ENCODE data around the gene DAZAP2. TPM values are rescaled to one million over a fixed set of nuclear protein-coding genes. Genes with fewer than 3 reads are reported as not detected.
A peak's percentile ranks its signal among the peaks of the same experiment; 100 is the strongest.
"Not testable (repeated sequence)": the region's sequence is repeated elsewhere in the genome, so short reads cannot be mapped to it uniquely, and the experiment has no call there.

DAZAP2 gene
- total RNA-seq, 1 donor from 2014 or later = 106 TPM

DNA sequence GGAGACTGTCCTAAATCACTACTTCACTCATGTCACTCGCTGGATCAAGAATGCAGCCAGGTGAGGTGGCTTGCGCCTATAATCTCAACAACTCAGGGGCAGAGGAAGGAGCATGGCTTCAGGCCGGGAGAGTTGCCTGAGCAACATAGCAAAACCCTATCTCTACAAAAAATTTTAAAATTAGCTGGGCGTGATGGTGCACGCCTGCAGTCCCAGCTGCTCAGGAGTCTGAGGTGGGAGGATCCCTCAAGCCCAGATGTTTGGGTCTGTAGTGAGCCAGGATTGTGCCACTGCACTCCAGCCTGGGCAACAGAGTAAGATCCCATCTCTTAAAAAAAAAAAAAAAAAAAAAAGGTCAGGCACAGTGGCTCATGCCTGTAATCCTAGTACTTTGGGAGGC is 25.7 kb downstream of the DAZAP2 start:
- Mint-ChIP-seq H3K27me3 (peaks cover 2% of the 10 kb centered on the region), H3K4me1 (ENCODE audit: low read depth) (peaks cover 4% of the 10 kb centered on the region), H3K27ac (no peak overlapping the region), H3K9me3 (ENCODE audit: low read depth) (no peaks in the 10 kb centered on the region), H3K36me3 (ENCODE audit: insufficient read depth) (peaks cover 2% of the 10 kb centered on the region), H3K4me3 (ENCODE audit: low read depth) (no peak overlapping the region)
- DNase-seq (ENCODE audit: low spot score, unreplicated experiment) = no peak
- TF ChIP-seq, protein P1, sequence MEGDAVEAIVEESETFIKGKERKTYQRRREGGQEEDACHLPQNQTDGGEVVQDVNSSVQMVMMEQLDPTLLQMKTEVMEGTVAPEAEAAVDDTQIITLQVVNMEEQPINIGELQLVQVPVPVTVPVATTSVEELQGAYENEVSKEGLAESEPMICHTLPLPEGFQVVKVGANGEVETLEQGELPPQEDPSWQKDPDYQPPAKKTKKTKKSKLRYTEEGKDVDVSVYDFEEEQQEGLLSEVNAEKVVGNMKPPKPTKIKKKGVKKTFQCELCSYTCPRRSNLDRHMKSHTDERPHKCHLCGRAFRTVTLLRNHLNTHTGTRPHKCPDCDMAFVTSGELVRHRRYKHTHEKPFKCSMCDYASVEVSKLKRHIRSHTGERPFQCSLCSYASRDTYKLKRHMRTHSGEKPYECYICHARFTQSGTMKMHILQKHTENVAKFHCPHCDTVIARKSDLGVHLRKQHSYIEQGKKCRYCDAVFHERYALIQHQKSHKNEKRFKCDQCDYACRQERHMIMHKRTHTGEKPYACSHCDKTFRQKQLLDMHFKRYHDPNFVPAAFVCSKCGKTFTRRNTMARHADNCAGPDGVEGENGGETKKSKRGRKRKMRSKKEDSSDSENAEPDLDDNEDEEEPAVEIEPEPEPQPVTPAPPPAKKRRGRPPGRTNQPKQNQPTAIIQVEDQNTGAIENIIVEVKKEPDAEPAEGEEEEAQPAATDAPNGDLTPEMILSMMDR (IDR thresholded peaks at IDR 0.05; ENCODE audit: unreplicated experiment) = no peak

DNA sequence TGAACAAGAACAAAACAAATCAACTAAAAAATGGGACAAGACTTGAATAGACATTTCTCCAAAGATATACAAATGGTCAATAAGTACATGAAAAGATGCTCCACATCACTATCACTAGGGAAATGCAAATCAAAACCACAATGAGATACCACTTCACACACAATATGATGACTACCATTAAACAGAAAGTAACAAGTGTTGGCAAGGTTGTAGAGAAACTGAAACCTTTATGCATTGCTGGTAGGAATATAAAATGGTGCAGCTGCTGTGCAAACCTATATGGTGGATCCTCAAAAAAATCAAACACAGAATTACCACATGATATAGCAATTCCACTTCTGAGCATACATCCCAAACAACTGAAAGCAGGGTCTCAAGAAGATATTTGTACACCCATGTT is 26.4 kb downstream of the DAZAP2 start:
- TF ChIP-seq, protein P1 (IDR thresholded peaks at IDR 0.05; ENCODE audit: unreplicated experiment) = no peak
- H3K9me3 Mint-ChIP-seq (ENCODE audit: low read depth) = no peaks in the 10 kb centered on the region
- H3K36me3 Mint-ChIP-seq (ENCODE audit: insufficient read depth) = peaks cover 2% of the 10 kb centered on the region
- H3K4me1 Mint-ChIP-seq (ENCODE audit: low read depth) = peaks cover 6% of the 10 kb centered on the region
- DNase-seq (ENCODE audit: low spot score, unreplicated experiment) = no peak
- H3K4me3 Mint-ChIP-seq (ENCODE audit: low read depth) = no peak overlapping the region
- H3K27me3 Mint-ChIP-seq = peaks cover 2% of the 10 kb centered on the region
- H3K27ac Mint-ChIP-seq = no peak overlapping the region

DNA sequence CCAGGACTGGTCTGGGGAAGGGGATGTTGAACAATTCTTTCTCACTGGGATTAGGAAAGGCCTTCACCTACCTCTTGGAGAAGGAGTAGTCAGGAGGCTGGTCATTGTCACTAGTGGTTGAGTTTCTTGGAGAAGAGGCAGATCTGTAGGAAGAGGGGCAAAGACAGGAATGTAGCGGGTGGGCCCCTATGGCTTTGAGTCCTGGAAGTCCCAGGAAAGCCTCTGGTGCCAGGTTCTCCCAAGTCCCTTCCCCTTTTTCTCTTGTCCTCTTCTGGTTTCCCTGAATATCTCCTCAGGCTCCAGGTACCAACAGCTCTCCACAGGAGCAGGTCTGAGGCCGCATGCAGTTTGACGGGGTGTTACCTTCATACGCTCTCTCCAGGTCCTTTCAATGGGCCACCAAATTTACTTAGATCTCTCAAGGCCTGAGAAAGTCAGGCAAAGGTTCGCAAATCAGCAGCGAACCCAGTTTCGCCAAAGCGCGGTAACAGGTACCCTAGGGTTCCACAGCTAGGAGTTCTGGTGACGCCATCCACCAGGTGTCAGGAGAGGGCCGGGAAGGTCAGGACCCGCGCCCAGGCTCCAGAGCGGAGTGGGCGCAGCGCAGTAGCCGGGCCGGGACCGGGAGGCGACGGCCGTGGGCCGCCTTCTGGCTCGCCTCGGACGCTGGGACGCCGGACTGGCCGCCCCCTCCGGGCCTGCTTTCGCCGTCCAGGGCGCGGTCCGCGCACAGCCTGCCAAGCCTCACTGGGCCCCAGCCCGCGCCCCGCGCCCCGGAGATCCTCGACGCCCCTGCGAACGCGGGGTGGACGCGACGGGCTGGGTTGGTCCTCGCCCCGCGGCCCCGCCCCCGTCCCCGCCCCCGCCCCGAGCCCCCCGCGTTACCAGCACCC is 30.8 kb downstream of the DAZAP2 start:
- Mint-ChIP-seq H3K27me3 (peaks cover 6% of the 10 kb centered on the region), H3K27ac (peak overlapping the region; percentile 83), H3K9me3 (ENCODE audit: low read depth) (no peaks in the 10 kb centered on the region), H3K4me3 (ENCODE audit: low read depth) (peak overlapping the region; percentile 70), H3K36me3 (ENCODE audit: insufficient read depth) (peaks cover 2% of the 10 kb centered on the region), H3K4me1 (ENCODE audit: low read depth) (peaks cover 12% of the 10 kb centered on the region)
- DNase-seq (ENCODE audit: low spot score, unreplicated experiment) = peak; percentile 65
- TF ChIP-seq, protein P1 (IDR thresholded peaks at IDR 0.05; ENCODE audit: unreplicated experiment) = peak; percentile 57

DNA sequence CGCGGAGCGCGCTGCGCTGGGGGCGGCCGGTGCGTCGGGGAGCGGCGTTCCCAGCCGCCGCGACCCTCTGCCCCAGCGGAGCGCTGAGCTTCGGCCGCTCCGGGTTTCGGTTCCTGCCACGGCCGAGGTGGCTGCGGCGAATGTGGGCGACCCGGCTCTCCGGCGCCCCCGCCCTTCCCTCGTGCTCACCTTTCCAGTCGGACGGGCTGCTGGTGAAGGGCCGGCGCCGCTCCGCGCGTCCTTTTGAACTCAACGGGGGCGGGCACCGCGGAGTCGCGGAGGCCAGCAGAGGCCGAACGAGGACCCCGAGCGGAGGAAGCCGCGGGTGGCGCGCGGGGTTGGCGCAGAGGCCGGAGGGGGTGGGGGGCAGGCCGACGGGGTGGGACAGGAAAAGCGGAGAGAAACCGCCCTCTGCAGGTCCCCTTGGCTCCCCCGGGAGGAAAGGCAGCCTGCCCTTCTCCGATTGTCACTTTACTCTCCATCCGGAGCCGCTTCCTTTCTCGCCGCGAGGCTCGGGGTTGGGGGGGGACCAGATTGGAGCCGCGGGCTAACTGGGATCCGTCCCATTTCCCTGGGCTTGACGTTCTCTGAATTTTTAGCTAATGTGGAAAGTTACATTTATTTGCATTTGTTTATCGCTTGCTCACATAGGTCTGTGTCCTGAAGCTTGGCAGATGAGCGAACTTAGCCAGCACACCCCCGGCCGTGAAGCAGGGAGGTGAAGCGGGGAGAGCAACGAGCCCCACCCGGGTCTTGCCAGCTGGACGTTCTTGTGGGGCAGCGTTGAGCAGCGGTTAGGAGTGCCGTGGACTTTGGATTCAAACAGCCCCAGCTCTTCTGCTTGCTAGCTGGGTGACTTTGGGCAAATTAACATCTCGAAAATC is 31.7 kb downstream of the DAZAP2 start, which contains the start of gene SMAGP:
SMAGP (minus strand) TSS at position 349 of the 884 bp plus-strand sequence. CDS start 1,137 bp downstream, outside the sequence.
- Mint-ChIP-seq H3K4me3 (ENCODE audit: low read depth) (peak within 1 kb of the TSS; percentile 91), H3K36me3 (ENCODE audit: insufficient read depth) (peaks cover 2% of the 10 kb centered on the region), H3K4me1 (ENCODE audit: low read depth) (peaks cover 12% of the 10 kb centered on the region), H3K27me3 (peaks cover 6% of the 10 kb centered on the region), H3K9me3 (ENCODE audit: low read depth) (no peaks in the 10 kb centered on the region), H3K27ac (peak within 1 kb of the TSS; percentile 96)
- DNase-seq (ENCODE audit: low spot score, unreplicated experiment) = peak; percentile 88
- TF ChIP-seq, protein P1 (IDR thresholded peaks at IDR 0.05; ENCODE audit: unreplicated experiment) = no peak

DNA sequence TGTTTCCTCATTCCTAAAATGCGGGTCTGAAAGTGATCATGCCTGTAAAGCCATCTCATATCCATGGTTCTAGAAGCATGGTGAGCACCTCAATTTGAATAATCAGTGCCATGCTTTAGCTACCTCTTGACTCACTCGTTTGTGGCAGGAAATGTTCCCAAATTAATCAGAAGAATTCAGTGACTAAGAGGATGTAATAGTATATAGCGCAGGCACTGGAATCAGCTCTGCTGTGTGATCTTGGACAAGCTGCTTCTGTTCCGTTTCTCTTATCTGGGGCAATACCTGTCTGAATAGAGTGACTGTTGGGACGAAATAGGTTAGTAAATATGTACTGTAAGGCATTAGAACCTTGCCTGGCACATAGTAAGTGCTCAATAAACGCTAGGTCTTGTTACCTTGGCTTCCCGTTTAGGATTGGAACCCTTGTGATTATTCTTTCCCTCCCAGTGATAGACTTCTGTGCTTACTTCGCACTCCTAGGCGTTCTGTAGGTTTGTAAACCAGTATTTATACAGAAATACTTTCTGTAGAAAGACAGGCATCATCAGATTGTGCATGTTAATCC is 32.4 kb downstream of the DAZAP2 start:
- H3K27ac Mint-ChIP-seq = peak overlapping the region; percentile 96

DNA sequence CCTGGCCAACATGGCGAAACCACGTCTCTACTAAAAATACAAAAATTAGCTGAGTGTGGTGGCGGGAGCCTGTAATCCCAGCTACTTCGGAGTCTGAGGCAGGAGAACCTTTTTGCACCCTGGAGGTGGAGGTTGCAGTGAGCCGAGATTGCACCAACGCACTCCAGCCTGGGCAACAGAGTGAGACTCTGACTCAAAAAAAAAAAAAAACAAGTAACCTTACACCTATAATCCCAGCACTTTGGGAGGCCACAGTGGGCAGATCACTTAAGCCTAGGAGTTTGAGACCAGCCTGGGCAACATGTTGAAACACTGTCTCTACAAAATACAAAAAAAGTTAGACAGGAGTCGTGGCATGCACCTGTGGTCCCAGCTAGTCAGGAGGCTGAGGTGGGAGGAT is 34.2 kb downstream of the DAZAP2 start:
- not testable (repeated sequence) for H3K4me3 Mint-ChIP-seq (ENCODE audit: low read depth); H3K27ac Mint-ChIP-seq; DNase-seq (ENCODE audit: low spot score, unreplicated experiment); H3K27me3 Mint-ChIP-seq; H3K9me3 Mint-ChIP-seq (ENCODE audit: low read depth); H3K36me3 Mint-ChIP-seq (ENCODE audit: insufficient read depth)
- H3K4me1 Mint-ChIP-seq (ENCODE audit: low read depth) = peaks cover 10% of the 10 kb centered on the region

More for the DNA sequence above, 32.4 kb downstream of the DAZAP2 start:
- peaks cover 10% of the 10 kb centered on the region for H3K4me1 Mint-ChIP-seq (ENCODE audit: low read depth)
- TF ChIP-seq, protein P1 (IDR thresholded peaks at IDR 0.05; ENCODE audit: unreplicated experiment) = no peak
- H3K36me3 Mint-ChIP-seq (ENCODE audit: insufficient read depth) = no peaks in the 10 kb centered on the region
- peak overlapping the region; percentile 91 for H3K4me3 Mint-ChIP-seq (ENCODE audit: low read depth)
- DNase-seq (ENCODE audit: low spot score, unreplicated experiment) = no peak
- H3K27me3 Mint-ChIP-seq = peaks cover 6% of the 10 kb centered on the region
- no peaks in the 10 kb centered on the region for H3K9me3 Mint-ChIP-seq (ENCODE audit: low read depth)

All from progenitor cell of endocrine pancreas (in vitro differentiated cells).